HEK293 (cell line): ENCODE results near the gene HAND2.

Source experiments
- CTCF ChIA-PET: fragments of 350-600 bp; formaldehyde crosslinking; extraction: SDS; loops from one replicate; lab custom pipeline; 2021; ENCODE audit warnings: antibody characterized with exemption; lab: Yijun Ruan, JAX
- POLR2A ChIA-PET: fragments of 300-600 bp; formaldehyde crosslinking; extraction: SDS; loops from one replicate; lab custom pipeline; 2020; ENCODE audit warnings: antibody characterized with exemption, inconsistent platforms; lab: Yijun Ruan, JAX
- H3K27ac ChIP-seq: fragments of 200-500 bp; sonication (Bioruptor generic); 2 replicates; pipeline ENCODE4 v1.5.1; 2014; ENCODE audit warnings: low read depth, low read length, control low read depth, inconsistent platforms; ENCODE audit errors: extremely low read depth
- H3K36me3 ChIP-seq, 2 experiments: fragments of 200-500 bp in 1 of 2; sonication (Bioruptor generic) in 1 of 2; 1 replicate in 1 of 2; 2 replicates in 1 of 2; pipeline ENCODE4 v1.5.1; 2014 to 2017; ENCODE audit warnings: inconsistent platforms in 2 of 2, low read length in 2 of 2; ENCODE audit not compliant: control insufficient read depth in 2 of 2, insufficient read depth in 1 of 2
- H3K4me1 ChIP-seq: fragments of 200-500 bp; sonication (Bioruptor generic); 2 replicates; pipeline ENCODE4 v1.5.1; 2014; ENCODE audit warnings: mild to moderate bottlenecking, low read length, inconsistent platforms; ENCODE audit not compliant: control insufficient read depth, insufficient read depth
- H3K4me3 ChIP-seq: 2 replicates; pipeline ENCODE4 v1.5.1; 2011; ENCODE audit warnings: low read depth, mild to moderate bottlenecking, control low read depth, low read length, moderate library complexity
- H3K9me3 ChIP-seq: fragments of 200-500 bp; sonication (Bioruptor generic); 2 replicates; pipeline ENCODE4 v1.5.1; 2014; ENCODE audit warnings: low read depth, low read length, inconsistent platforms; ENCODE audit not compliant: control insufficient read depth, insufficient read depth
- ATF2 ChIP-seq: fragments of 450-650 bp; formaldehyde crosslinking; IDR thresholded peaks from 2 replicates; pipeline ENCODE4 v1.5.1; 2016; ENCODE audit warnings: missing biosample characterization, missing genetic modification characterization, low read depth
- BCL6B ChIP-seq: fragments of 450-650 bp; formaldehyde crosslinking; IDR thresholded peaks from 2 replicates; pipeline ENCODE4 v1.5.1; 2017; ENCODE audit warnings: missing biosample characterization, missing genetic modification characterization
- INSM2 ChIP-seq: fragments of 450-650 bp; formaldehyde crosslinking; IDR thresholded peaks from 2 replicates; pipeline ENCODE4 v1.5.1; 2016; ENCODE audit warnings: missing biosample characterization, missing genetic modification characterization
- PATZ1 ChIP-seq: fragments of 450-650 bp; formaldehyde crosslinking; IDR thresholded peaks from 2 replicates; pipeline ENCODE4 v1.5.1; 2016; ENCODE audit warnings: missing biosample characterization, missing genetic modification characterization
- PRDM4 ChIP-seq: fragments of 450-650 bp; formaldehyde crosslinking; IDR thresholded peaks from 2 replicates; pipeline ENCODE4 v1.5.1; 2017; ENCODE audit warnings: missing biosample characterization, missing genetic modification characterization
- SETDB1 ChIP-seq: IDR thresholded peaks from one replicate; pipeline ENCODE4 v1.6.1; 2017; ENCODE audit warnings: mild to moderate bottlenecking, low read length, moderate library complexity, mixed read lengths; ENCODE audit not compliant: insufficient read length
- WT1 ChIP-seq: fragments of 450-650 bp; formaldehyde crosslinking; IDR thresholded peaks from 2 replicates; pipeline ENCODE4 v1.5.1; 2016; ENCODE audit warnings: missing biosample characterization, missing genetic modification characterization
- ZBTB8A ChIP-seq: fragments of 450-650 bp; formaldehyde crosslinking; IDR thresholded peaks from 2 replicates; pipeline ENCODE4 v1.5.1; 2016; ENCODE audit warnings: missing biosample characterization, missing genetic modification characterization
- ZNF148 ChIP-seq: fragments of 450-650 bp; formaldehyde crosslinking; IDR thresholded peaks from 2 replicates; pipeline ENCODE4 v1.5.0; 2017; ENCODE audit warnings: missing biosample characterization, missing genetic modification characterization, borderline replicate concordance
- ZNF157 ChIP-seq: fragments of 450-650 bp; formaldehyde crosslinking; IDR thresholded peaks from 2 replicates; pipeline ENCODE4 v1.5.1; 2016; ENCODE audit warnings: missing biosample characterization, missing genetic modification characterization
- ZNF48 ChIP-seq: fragments of 450-650 bp; formaldehyde crosslinking; IDR thresholded peaks from 2 replicates; pipeline ENCODE4 v1.5.1; 2016; ENCODE audit warnings: missing biosample characterization, missing genetic modification characterization
- ZNF501 ChIP-seq: fragments of 450-650 bp; formaldehyde crosslinking; IDR thresholded peaks from 2 replicates; pipeline ENCODE4 v1.5.1; 2016; ENCODE audit warnings: missing biosample characterization, missing genetic modification characterization
- ZNF530 ChIP-seq: fragments of 450-650 bp; formaldehyde crosslinking; IDR thresholded peaks from 2 replicates; pipeline ENCODE4 v1.5.1; 2016; ENCODE audit warnings: low read depth, missing biosample characterization, missing genetic modification characterization
- ZNF658 ChIP-seq: fragments of 450-650 bp; formaldehyde crosslinking; IDR thresholded peaks from 2 replicates; pipeline ENCODE4; 2016; ENCODE audit warnings: missing biosample characterization, missing genetic modification characterization
- ZNF670 ChIP-seq: fragments of 450-650 bp; formaldehyde crosslinking; IDR thresholded peaks from 2 replicates; pipeline ENCODE4 v1.5.1; 2016; ENCODE audit warnings: missing biosample characterization, missing genetic modification characterization, low read depth

HAND2 gene

GRCh38 chr4:173526724-173527102 lies 3.3 kb downstream of the HAND2 start:
- Histone ChIP-seq H3K4me3 (no peak overlapping the region), H3K9me3 (no peaks in the 10 kb centered on the region), H3K4me1 (peaks cover 3% of the 10 kb centered on the region; the same call in 1 of the 2 replicates), H3K27ac (no peak overlapping the region), H3K36me3 (peaks cover 0 to 14% of the 10 kb centered on the region in 2 experiments; a peak in 1 of 3 replicates)
- CTCF ChIA-PET, result interaction anchor here (0.6 kb wide), 1 partner anchor 793 kb away, joined by 3 read pairs; no protein-coding TSS in a partner anchor
- POLR2A ChIA-PET, result no interaction called here
- TF ChIP-seq ZNF658 (tag by site-specific recombination) (no peak), ZNF148 (tag by site-specific recombination) (no peak), ATF2 (no peak)

GRCh38 chr4:173526027-173526482 lies 4.0 kb downstream of the HAND2 start:
- ChIA-PET CTCF (interaction anchor here (0.6 kb wide), 1 partner anchor 1513 kb away, joined by 3 read pairs; no protein-coding TSS in a partner anchor), POLR2A (no interaction called here)
- H3K36me3 ChIP-seq, result peaks cover 0 to 14% of the 10 kb centered on the region in 2 experiments; a peak in 1 of 3 replicates
- H3K4me3 ChIP-seq, result no peak overlapping the region
- peaks cover 3% of the 10 kb centered on the region; the same call in 1 of the 2 replicates for H3K4me1 ChIP-seq
- H3K9me3 ChIP-seq, result no peaks in the 10 kb centered on the region
- no peak overlapping the region for H3K27ac ChIP-seq
- TF ChIP-seq PRDM4 (no peak), ZNF48 (tag by site-specific recombination) (no peak)

- POLR2A ChIA-PET, result no interaction called here
- no peaks in the 10 kb centered on the region for H3K9me3 ChIP-seq
- CTCF ChIA-PET, result interaction anchor here (0.6 kb wide), 1 partner anchor 1513 kb away, joined by 3 read pairs; no protein-coding TSS in a partner anchor
- no peaks in the 10 kb centered on the region for H3K4me1 ChIP-seq
- peaks cover 0 to 14% of the 10 kb centered on the region in 2 experiments; a peak in 1 of 3 replicates for H3K36me3 ChIP-seq
- H3K27ac ChIP-seq, result no peak overlapping the region
- no peak overlapping the region for H3K4me3 ChIP-seq
- TF ChIP-seq PATZ1 (tag by site-specific recombination) (no peak), ZBTB8A (no peak), INSM2 (tag by site-specific recombination) (no peak), SETDB1 (no peak), ZNF670 (no peak), WT1 (tag by site-specific recombination) (no peak), ZNF530 (tag by site-specific recombination) (no peak), BCL6B (tag by site-specific recombination) (no peak), ZNF501 (tag by site-specific recombination) (no peak), ZNF157 (no peak)
Measured at GRCh38 chr4:173525118-173526011, 4.7 kb downstream of the HAND2 start.
